ENCODE measurements around the gene NT5DC3. TPM values are rescaled to one million over a fixed set of nuclear protein-coding genes. Genes with fewer than 3 reads are reported as not detected.

The NT5DC3 gene
- total and polyA plus RNA-seq, 9 of the 15 experiments (the other 6 are each of a cell fraction or from before 2014, with no cell fraction given) = 6.3 to 33.5 (median 24.5) TPM

DNA sequence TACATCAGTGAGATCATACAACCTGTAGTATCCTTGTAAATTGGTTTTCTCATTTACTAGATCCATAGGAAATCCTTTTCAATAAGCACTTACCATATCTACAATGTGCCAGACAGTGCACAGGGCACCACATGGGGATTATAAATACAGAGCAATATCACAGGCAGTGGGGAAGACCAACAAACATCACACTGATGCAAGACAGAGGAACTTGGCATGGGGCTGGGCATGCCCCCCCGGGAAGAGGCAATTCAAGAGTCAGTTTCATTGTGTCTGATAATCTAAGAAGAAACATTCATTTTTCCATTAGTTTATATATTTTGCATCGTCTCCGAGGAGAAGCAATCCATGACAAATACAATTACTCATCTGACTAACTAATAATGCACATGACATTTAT lies 16.2 kb downstream of the NT5DC3 start:
- no peaks in the 10 kb centered on the region for H3K27me3 ChIP-seq (ENCODE audit: control insufficient read depth in 2 of 2, insufficient read depth in 2 of 2, low read length in 2 of 2)
- no peak overlapping the region for H2AFZ ChIP-seq (ENCODE audit: low read depth, low read length)
- no peak overlapping the region for H3K4me3 ChIP-seq
- ChIA-PET POLR2A (no interaction called here), CTCF (ENCODE audit: low intra/inter-chr PET ratio) (no interaction called here)
- H3K27ac ChIP-seq (ENCODE audit: extremely low read depth, low read depth, low read length) = no peak overlapping the region
- ATAC-seq (no peak), DNase-seq (ENCODE audit: extremely low read depth in 1 of 4, low spot score in 3 of 4) (no peak), FAIRE-seq (no peak)
- H3K79me2 ChIP-seq (ENCODE audit: control insufficient read depth, insufficient read depth, low read length) = peaks cover 100% of the 10 kb centered on the region
- no peaks in the 10 kb centered on the region for H3K9me1 ChIP-seq (ENCODE audit: control insufficient read depth, insufficient read depth, low read length)
- in situ Hi-C loops (cut with MboI) = loop anchor here (5.0 kb wide), 1 partner anchor 107 kb away; the partner anchor contains the start of gene HSP90B1
- BruUV-seq (replicated peaks) = no TSS peak
- no peak overlapping the region for H3K9ac ChIP-seq (ENCODE audit: insufficient read depth in 1 of 2, low read depth in 2 of 2, low read length in 2 of 2)
- no peak overlapping the region for H3K4me2 ChIP-seq (ENCODE audit: insufficient read depth, low read length)
- no peak for TF ChIP-seq ZNF586 (CRISPR knock-in tag; conservative IDR thresholded peaks at IDR 0.05)
- no peak for TF ChIP-seq ZNF717 (CRISPR knock-in tag; IDR thresholded peaks at IDR 0.05)
- H3K4me1 ChIP-seq (replicated peaks in 1 of 2; ENCODE audit: control insufficient read depth in 2 of 2, insufficient read depth in 2 of 2, low read length in 2 of 2) = no peaks in the 10 kb centered on the region; a peak in 1 of 5 replicates
- H3K9me3 ChIP-seq (replicated peaks; ENCODE audit: control insufficient read depth, insufficient read depth, low read depth, low read length) = 0 out of 2 replicates have a peak, but pooled peaks cover 2% of the 10 kb centered on the region
- intact Hi-C loops (cut with micrococcal nuclease) = no loop called here
- 0 out of 2 replicates have a peak, but pooled peaks cover 2% of the 10 kb centered on the region for H4K20me1 ChIP-seq (replicated peaks; ENCODE audit: control insufficient read depth, insufficient read depth, low read length)
- 98% methylated on average over 3 of the region's 3 CpGs for WGBS (ENCODE audit: insufficient coverage, low coverage, missing lambda C conversion rate)
- peaks cover 43% of the 10 kb centered on the region for H3K36me3 ChIP-seq (ENCODE audit: control insufficient read depth, insufficient read depth, low read length)

DNA sequence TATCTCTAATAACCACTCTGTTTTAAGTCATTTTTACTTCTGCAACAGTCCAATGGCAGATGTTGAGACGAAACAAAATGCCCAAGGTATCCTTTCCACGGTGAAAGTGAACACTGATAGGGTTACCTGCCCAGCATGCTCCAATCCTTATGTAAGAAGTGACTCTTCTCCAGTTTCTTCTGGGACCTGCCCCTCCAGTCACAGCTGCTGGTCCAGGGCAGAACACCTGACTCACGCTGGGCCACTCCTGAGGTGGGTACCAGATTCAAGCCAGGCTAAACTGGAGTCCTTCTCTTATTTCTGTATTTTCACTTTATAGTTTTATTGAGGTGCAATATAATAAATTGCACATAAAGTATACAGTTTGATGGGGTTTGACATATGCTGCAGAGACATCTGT lies 16.7 kb downstream of the NT5DC3 start:
- ChIA-PET POLR2A (no interaction called here), CTCF (ENCODE audit: low intra/inter-chr PET ratio) (no interaction called here)
- H3K4me2 ChIP-seq (ENCODE audit: insufficient read depth, low read length) = no peak overlapping the region
- H3K27ac ChIP-seq (ENCODE audit: extremely low read depth, low read depth, low read length) = no peak overlapping the region
- H3K27me3 ChIP-seq (ENCODE audit: control insufficient read depth in 2 of 2, insufficient read depth in 2 of 2, low read length in 2 of 2) = no peaks in the 10 kb centered on the region
- 95% methylated on average over 3 of the region's 3 CpGs for WGBS (ENCODE audit: insufficient coverage, low coverage, missing lambda C conversion rate)
- intact Hi-C loops (cut with micrococcal nuclease) (no loop called here), in situ Hi-C loops (cut with MboI) (no loop called here)
- no peak overlapping the region for H3K4me3 ChIP-seq
- H3K9me1 ChIP-seq (ENCODE audit: control insufficient read depth, insufficient read depth, low read length) = no peaks in the 10 kb centered on the region
- no peaks in the 10 kb centered on the region; a peak in 1 of 5 replicates for H3K4me1 ChIP-seq (replicated peaks in 1 of 2; ENCODE audit: control insufficient read depth in 2 of 2, insufficient read depth in 2 of 2, low read length in 2 of 2)
- FAIRE-seq (no peak), DNase-seq (ENCODE audit: extremely low read depth in 1 of 4, low spot score in 3 of 4) (no peak), ATAC-seq (no peak)
- H2AFZ ChIP-seq (ENCODE audit: low read depth, low read length) = no peak overlapping the region
- 0 out of 2 replicates have a peak, but pooled peaks cover 2% of the 10 kb centered on the region for H3K9me3 ChIP-seq (replicated peaks; ENCODE audit: control insufficient read depth, insufficient read depth, low read depth, low read length)
- peaks cover 48% of the 10 kb centered on the region for H3K36me3 ChIP-seq (ENCODE audit: control insufficient read depth, insufficient read depth, low read length)
- peaks cover 100% of the 10 kb centered on the region for H3K79me2 ChIP-seq (ENCODE audit: control insufficient read depth, insufficient read depth, low read length)
- no peak overlapping the region for H3K9ac ChIP-seq (ENCODE audit: insufficient read depth in 1 of 2, low read depth in 2 of 2, low read length in 2 of 2)
- BruUV-seq (replicated peaks) = no TSS peak
- 0 out of 2 replicates have a peak, but pooled peaks cover 2% of the 10 kb centered on the region for H4K20me1 ChIP-seq (replicated peaks; ENCODE audit: control insufficient read depth, insufficient read depth, low read length)
- TF ChIP-seq BRF1 (IDR thresholded peaks at IDR 0.05; ENCODE audit: borderline replicate concordance, extremely low read depth, insufficient read length) = no peak
- no peak for TF ChIP-seq SMC3 (conservative IDR thresholded peaks at IDR 0.05; ENCODE audit: insufficient read depth, low read depth, low read length)
- TF ChIP-seq, protein P1, sequence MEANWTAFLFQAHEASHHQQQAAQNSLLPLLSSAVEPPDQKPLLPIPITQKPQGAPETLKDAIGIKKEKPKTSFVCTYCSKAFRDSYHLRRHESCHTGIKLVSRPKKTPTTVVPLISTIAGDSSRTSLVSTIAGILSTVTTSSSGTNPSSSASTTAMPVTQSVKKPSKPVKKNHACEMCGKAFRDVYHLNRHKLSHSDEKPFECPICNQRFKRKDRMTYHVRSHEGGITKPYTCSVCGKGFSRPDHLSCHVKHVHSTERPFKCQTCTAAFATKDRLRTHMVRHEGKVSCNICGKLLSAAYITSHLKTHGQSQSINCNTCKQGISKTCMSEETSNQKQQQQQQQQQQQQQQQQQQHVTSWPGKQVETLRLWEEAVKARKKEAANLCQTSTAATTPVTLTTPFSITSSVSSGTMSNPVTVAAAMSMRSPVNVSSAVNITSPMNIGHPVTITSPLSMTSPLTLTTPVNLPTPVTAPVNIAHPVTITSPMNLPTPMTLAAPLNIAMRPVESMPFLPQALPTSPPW (CRISPR knock-in tag; IDR thresholded peaks at IDR 0.05) = no peak
- TF ChIP-seq ZNF224 (CRISPR knock-in tag; IDR thresholded peaks at IDR 0.05) = no peak
- no peak for TF ChIP-seq ZC3H8 (IDR thresholded peaks at IDR 0.05)
- TF ChIP-seq, protein P2, sequence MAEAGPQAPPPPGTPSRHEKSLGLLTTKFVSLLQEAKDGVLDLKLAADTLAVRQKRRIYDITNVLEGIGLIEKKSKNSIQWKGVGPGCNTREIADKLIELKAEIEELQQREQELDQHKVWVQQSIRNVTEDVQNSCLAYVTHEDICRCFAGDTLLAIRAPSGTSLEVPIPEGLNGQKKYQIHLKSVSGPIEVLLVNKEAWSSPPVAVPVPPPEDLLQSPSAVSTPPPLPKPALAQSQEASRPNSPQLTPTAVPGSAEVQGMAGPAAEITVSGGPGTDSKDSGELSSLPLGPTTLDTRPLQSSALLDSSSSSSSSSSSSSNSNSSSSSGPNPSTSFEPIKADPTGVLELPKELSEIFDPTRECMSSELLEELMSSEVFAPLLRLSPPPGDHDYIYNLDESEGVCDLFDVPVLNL (CRISPR knock-in tag; IDR thresholded peaks at IDR 0.05; ENCODE audit: low read depth) = no peak
- TF ChIP-seq, protein P3, sequence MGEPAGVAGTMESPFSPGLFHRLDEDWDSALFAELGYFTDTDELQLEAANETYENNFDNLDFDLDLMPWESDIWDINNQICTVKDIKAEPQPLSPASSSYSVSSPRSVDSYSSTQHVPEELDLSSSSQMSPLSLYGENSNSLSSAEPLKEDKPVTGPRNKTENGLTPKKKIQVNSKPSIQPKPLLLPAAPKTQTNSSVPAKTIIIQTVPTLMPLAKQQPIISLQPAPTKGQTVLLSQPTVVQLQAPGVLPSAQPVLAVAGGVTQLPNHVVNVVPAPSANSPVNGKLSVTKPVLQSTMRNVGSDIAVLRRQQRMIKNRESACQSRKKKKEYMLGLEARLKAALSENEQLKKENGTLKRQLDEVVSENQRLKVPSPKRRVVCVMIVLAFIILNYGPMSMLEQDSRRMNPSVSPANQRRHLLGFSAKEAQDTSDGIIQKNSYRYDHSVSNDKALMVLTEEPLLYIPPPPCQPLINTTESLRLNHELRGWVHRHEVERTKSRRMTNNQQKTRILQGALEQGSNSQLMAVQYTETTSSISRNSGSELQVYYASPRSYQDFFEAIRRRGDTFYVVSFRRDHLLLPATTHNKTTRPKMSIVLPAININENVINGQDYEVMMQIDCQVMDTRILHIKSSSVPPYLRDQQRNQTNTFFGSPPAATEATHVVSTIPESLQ (CRISPR knock-in tag; IDR thresholded peaks at IDR 0.05) = no peak
- TF ChIP-seq NFE2 (IDR thresholded peaks at IDR 0.05; ENCODE audit: low read depth) = no peak
- TF ChIP-seq ZNF408 (CRISPR knock-in tag; IDR thresholded peaks at IDR 0.05; ENCODE audit: low read depth) = no peak
- no peak for TF ChIP-seq PML (IDR thresholded peaks at IDR 0.05; ENCODE audit: low read length)
- TF ChIP-seq RBFOX2 (IDR thresholded peaks at IDR 0.05; ENCODE audit: low read depth, low read length) = no peak
